Measurements from ENCODE around the gene ZNF530. TPM values are rescaled to one million over a fixed set of nuclear protein-coding genes. Genes with fewer than 3 reads are reported as not detected.

Gene ZNF530
- 5.4 and 7.3 TPM in 2 replicates for total RNA-seq

- Mint-ChIP-seq H3K9me3 (peaks cover 61% of the 10 kb centered on the region), H3K4me1 (ENCODE audit: low read depth) (peaks cover 16% of the 10 kb centered on the region), H3K4me3 (peak within 1 kb of the TSS; percentile 85), H3K36me3 (ENCODE audit: low read depth) (peaks cover 34% of the 10 kb centered on the region), H3K27ac (peak within 1 kb of the TSS; percentile 58), H3K27me3 (ENCODE audit: insufficient read depth) (no peaks in the 10 kb centered on the region)
- DNase-seq (ENCODE audit: low spot score) = peak; percentile 78
- intact Hi-C loops (cut with micrococcal nuclease) = loop anchor here (1.0 kb wide), 4 partner anchors 14 to 41 kb away; partner anchors contain the start of genes ZNF134, ZNF211 and ZNF550
Measured at GRCh38 chr19:57599761-57600383, at the start of gene ZNF530. ZNF530 (plus strand) TSS chr19:57599885; CDS start chr19:57604346, 4,461 bp downstream.

GRCh38 chr19:57552432-57552831 is 47.3 kb upstream of the ZNF530 start:
- DNase-seq (ENCODE audit: low spot score) = no peak
- H3K27ac Mint-ChIP-seq = no peak overlapping the region
- H3K4me3 Mint-ChIP-seq = no peak overlapping the region
- peaks cover under 1% of the 10 kb centered on the region for H3K4me1 Mint-ChIP-seq (ENCODE audit: low read depth)
- intact Hi-C loops (cut with micrococcal nuclease) = no loop called here
- peaks cover 80% of the 10 kb centered on the region for H3K9me3 Mint-ChIP-seq
- H3K27me3 Mint-ChIP-seq (ENCODE audit: insufficient read depth) = no peaks in the 10 kb centered on the region
- H3K36me3 Mint-ChIP-seq (ENCODE audit: low read depth) = peaks cover 90% of the 10 kb centered on the region

GRCh38 chr19:57557659-57558058 is 42.0 kb upstream of the ZNF530 start:
- Mint-ChIP-seq H3K27ac (no peak overlapping the region), H3K9me3 (peaks cover 60% of the 10 kb centered on the region), H3K4me3 (peak overlapping the region; percentile 98), H3K36me3 (ENCODE audit: low read depth) (peaks cover 45% of the 10 kb centered on the region), H3K27me3 (ENCODE audit: insufficient read depth) (no peaks in the 10 kb centered on the region), H3K4me1 (ENCODE audit: low read depth) (peaks cover 28% of the 10 kb centered on the region)
- intact Hi-C loops (cut with micrococcal nuclease) = loop anchor here (2.0 kb wide), 1 partner anchor 59 kb away; the partner anchor contains the start of gene ZNF773
- DNase-seq (ENCODE audit: low spot score) = no peak

GRCh38 chr19:57558525-57558924 is 41.2 kb upstream of the ZNF530 start:
- H3K4me1 Mint-ChIP-seq (ENCODE audit: low read depth) = peaks cover 28% of the 10 kb centered on the region
- DNase-seq (ENCODE audit: low spot score) = no peak
- peak overlapping the region; percentile 98 for H3K4me3 Mint-ChIP-seq
- H3K36me3 Mint-ChIP-seq (ENCODE audit: low read depth) = peaks cover 38% of the 10 kb centered on the region
- peaks cover 54% of the 10 kb centered on the region for H3K9me3 Mint-ChIP-seq
- intact Hi-C loops (cut with micrococcal nuclease) = loop anchor here (2.0 kb wide), 1 partner anchor 60 kb away; the partner anchor contains the start of gene ZNF773
- no peaks in the 10 kb centered on the region for H3K27me3 Mint-ChIP-seq (ENCODE audit: insufficient read depth)
- H3K27ac Mint-ChIP-seq = peak overlapping the region; percentile 88

- no peak for DNase-seq (ENCODE audit: low spot score)
- Mint-ChIP-seq H3K4me1 (ENCODE audit: low read depth) (peaks cover 28% of the 10 kb centered on the region), H3K9me3 (peaks cover 54% of the 10 kb centered on the region), H3K36me3 (ENCODE audit: low read depth) (peaks cover 34% of the 10 kb centered on the region), H3K27me3 (ENCODE audit: insufficient read depth) (no peaks in the 10 kb centered on the region), H3K27ac (peak overlapping the region; percentile 88), H3K4me3 (peak overlapping the region; percentile 98)
- intact Hi-C loops (cut with micrococcal nuclease) = loop anchor here (1.0 to 2.0 kb wide), 12 partner anchors 20 to 368 kb away; partner anchors contain the start of genes TRAPPC2B, ZNF134, ZNF17 and ZNF211
Measured at GRCh38 chr19:57559008-57559403, 40.7 kb upstream of the ZNF530 start.

GRCh38 chr19:57559404-57560025 is 40.2 kb upstream of the ZNF530 start, which contains the start of gene ZNF550:
ZNF550 (minus strand) TSS chr19:57559863; CDS start chr19:57559682, 181 bp downstream.
- H3K4me1 Mint-ChIP-seq (ENCODE audit: low read depth) = peaks cover 28% of the 10 kb centered on the region

GRCh38 chr19:57560049-57560491 is 39.6 kb upstream of the ZNF530 start:
- Mint-ChIP-seq H3K36me3 (ENCODE audit: low read depth) (peaks cover 24% of the 10 kb centered on the region), H3K27me3 (ENCODE audit: insufficient read depth) (no peaks in the 10 kb centered on the region), H3K4me1 (ENCODE audit: low read depth) (peaks cover 28% of the 10 kb centered on the region), H3K4me3 (peak overlapping the region; percentile 98), H3K27ac (no peak overlapping the region), H3K9me3 (peaks cover 54% of the 10 kb centered on the region)
- intact Hi-C loops (cut with micrococcal nuclease) = no loop called here
- DNase-seq (ENCODE audit: low spot score) = no peak

More at GRCh38 chr19:57559404-57560025, 40.2 kb upstream of the ZNF530 start, which contains the start of gene ZNF550:
- H3K27me3 Mint-ChIP-seq (ENCODE audit: insufficient read depth) = no peaks in the 10 kb centered on the region
- H3K4me3 Mint-ChIP-seq = peak within 1 kb of the TSS; percentile 98
- peak; percentile 84 for DNase-seq (ENCODE audit: low spot score)
- intact Hi-C loops (cut with micrococcal nuclease) = loop anchor here (1.0 to 2.0 kb wide), 12 partner anchors 20 to 368 kb away; partner anchors contain the start of genes TRAPPC2B, ZNF134, ZNF17 and ZNF211
- peak within 1 kb of the TSS; percentile 88 for H3K27ac Mint-ChIP-seq
- peaks cover 54% of the 10 kb centered on the region for H3K9me3 Mint-ChIP-seq
- H3K36me3 Mint-ChIP-seq (ENCODE audit: low read depth) = peaks cover 29% of the 10 kb centered on the region

- intact Hi-C loops (cut with micrococcal nuclease) = no loop called here
- no peak overlapping the region for H3K4me3 Mint-ChIP-seq
- peaks cover 75% of the 10 kb centered on the region for H3K9me3 Mint-ChIP-seq
- H3K4me1 Mint-ChIP-seq (ENCODE audit: low read depth) = peaks cover 17% of the 10 kb centered on the region
- H3K36me3 Mint-ChIP-seq (ENCODE audit: low read depth) = no peaks in the 10 kb centered on the region
- no peak for DNase-seq (ENCODE audit: low spot score)
- no peaks in the 10 kb centered on the region for H3K27me3 Mint-ChIP-seq (ENCODE audit: insufficient read depth)
- no peak overlapping the region for H3K27ac Mint-ChIP-seq
Measured at GRCh38 chr19:57563547-57563946, 36.1 kb upstream of the ZNF530 start.

- Mint-ChIP-seq H3K4me1 (ENCODE audit: low read depth) (no peaks in the 10 kb centered on the region), H3K27me3 (ENCODE audit: insufficient read depth) (no peaks in the 10 kb centered on the region), H3K9me3 (peaks cover 87% of the 10 kb centered on the region), H3K27ac (no peak overlapping the region), H3K36me3 (ENCODE audit: low read depth) (peaks cover 4% of the 10 kb centered on the region), H3K4me3 (no peak overlapping the region)
- intact Hi-C loops (cut with micrococcal nuclease) = no loop called here
- no peak for DNase-seq (ENCODE audit: low spot score)
Measured at GRCh38 chr19:57566396-57567265, 33.1 kb upstream of the ZNF530 start.

- intact Hi-C loops (cut with micrococcal nuclease) = no loop called here
- H3K27ac Mint-ChIP-seq = no peak overlapping the region
- no peaks in the 10 kb centered on the region for H3K27me3 Mint-ChIP-seq (ENCODE audit: insufficient read depth)
- no peak for DNase-seq (ENCODE audit: low spot score)
- H3K4me3 Mint-ChIP-seq = no peak overlapping the region
- no peaks in the 10 kb centered on the region for H3K4me1 Mint-ChIP-seq (ENCODE audit: low read depth)
- peaks cover 91% of the 10 kb centered on the region for H3K9me3 Mint-ChIP-seq
- peaks cover 44% of the 10 kb centered on the region for H3K36me3 Mint-ChIP-seq (ENCODE audit: low read depth)
Measured at GRCh38 chr19:57570707-57571106, 29.0 kb upstream of the ZNF530 start.

- peaks cover 3% of the 10 kb centered on the region for H3K4me1 Mint-ChIP-seq (ENCODE audit: low read depth)
- DNase-seq (ENCODE audit: low spot score) = no peak
- H3K27ac Mint-ChIP-seq = no peak overlapping the region
- H3K27me3 Mint-ChIP-seq (ENCODE audit: insufficient read depth) = no peaks in the 10 kb centered on the region
- no peak overlapping the region for H3K4me3 Mint-ChIP-seq
- intact Hi-C loops (cut with micrococcal nuclease) = no loop called here
- H3K36me3 Mint-ChIP-seq (ENCODE audit: low read depth) = peaks cover 61% of the 10 kb centered on the region
- peaks cover 89% of the 10 kb centered on the region for H3K9me3 Mint-ChIP-seq
Measured at GRCh38 chr19:57572415-57572947, 27.2 kb upstream of the ZNF530 start.

- intact Hi-C loops (cut with micrococcal nuclease) = no loop called here
- Mint-ChIP-seq H3K4me3 (peak overlapping the region; percentile 29), H3K36me3 (ENCODE audit: low read depth) (peaks cover 58% of the 10 kb centered on the region), H3K9me3 (peaks cover 80% of the 10 kb centered on the region), H3K4me1 (ENCODE audit: low read depth) (peaks cover 16% of the 10 kb centered on the region), H3K27ac (no peak overlapping the region), H3K27me3 (ENCODE audit: insufficient read depth) (no peaks in the 10 kb centered on the region)
- no peak for DNase-seq (ENCODE audit: low spot score)
Measured at GRCh38 chr19:57576661-57577060, 23.0 kb upstream of the ZNF530 start.

Data from activated T-helper 1 cell treated with anti-CD3 and anti-CD28 coated beads, Interleukin-12 subunit alpha, Interleukin-12 subunit beta, Interleukin-2, Interleukin-4 antibody, amounts not matched to agents 30 ng/mL and 10 ng/mL and 1 ng/mL, durations not matched to agents 14 hours and 24 hours and 36 hours (primary cell).